Ovary (tissue), 3 donors: Measurements from ENCODE around the gene KCNAB1.

Source experiments
- CTCF ChIP-seq, 3 donors: fragments of 450-650 bp in 2 of 3; fragments of 200-600 bp in 1 of 3; IDR thresholded peaks; one replicate each; pipeline versions ENCODE4 v1.5.1 to v1.8.0; 2016 to 2022; ENCODE audit warnings: antibody characterized with exemption in 3 of 3, mild to moderate bottlenecking in 1 of 3
- POLR2A ChIP-seq: fragments of 450-650 bp; IDR thresholded peaks from one replicate; pipeline ENCODE4 v1.6.1; 2017; ENCODE audit warnings: antibody characterized with exemption, mild to moderate bottlenecking, moderate library complexity
- donor health status: DM: no; HTN: no; CAD: no.

DNA sequence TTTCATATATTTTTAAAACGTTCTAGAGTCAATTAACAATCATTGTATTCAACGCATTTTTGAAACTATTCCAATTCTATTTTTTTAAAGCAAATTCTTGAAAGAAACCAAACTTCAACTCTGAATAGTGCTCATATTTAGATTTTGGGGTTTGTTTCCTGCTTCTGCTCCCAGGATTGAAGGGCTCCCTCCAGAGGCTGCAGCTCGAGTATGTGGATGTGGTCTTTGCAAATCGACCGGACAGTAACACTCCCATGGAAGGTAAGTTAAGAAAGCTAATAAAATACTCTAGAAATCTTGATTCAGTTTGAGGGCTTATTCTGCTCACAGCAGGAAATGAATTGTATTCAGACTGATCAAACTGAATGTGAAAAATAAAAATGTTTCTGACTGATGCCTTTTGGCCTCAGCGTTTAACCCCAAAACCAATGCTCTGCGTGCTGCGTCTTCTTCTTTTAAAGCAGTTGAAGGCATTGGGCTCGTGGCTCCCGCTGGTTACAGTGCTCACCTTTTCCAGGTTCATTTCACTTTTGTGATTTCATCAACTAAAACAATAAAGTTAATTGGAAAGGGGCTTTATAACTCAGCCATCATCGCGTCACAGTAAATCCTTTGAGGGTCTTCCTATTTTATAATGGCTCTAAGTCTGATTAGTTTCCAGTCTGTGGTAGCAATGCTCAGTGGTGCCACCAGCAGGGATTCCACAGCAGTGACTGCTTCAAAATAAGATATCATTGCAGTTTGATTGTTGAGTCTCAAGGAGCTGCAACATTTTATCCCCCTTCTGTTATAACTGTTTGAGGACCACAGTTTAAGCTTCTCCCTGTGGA lies 354.4 kb downstream of the KCNAB1 start:
- TF ChIP-seq CTCF (IDR thresholded peaks at IDR 0.05) (no peak), POLR2A (no peak)
